ENCODE data around the gene HSFX1.
"Not testable (repeated sequence)": the region's sequence is repeated elsewhere in the genome, so short reads cannot be mapped to it uniquely, and the experiment has no call there.

Gene HSFX1

GRCh38 chrX:149773768-149774167 is at the start of gene HSFX1:
Gene HSFX1, plus strand, starts transcription at chrX:149774068. Its CDS starts 614 bp downstream, at chrX:149774682.
- not testable (repeated sequence) for H3K4me1 Mint-ChIP-seq; H3K4me3 Mint-ChIP-seq; H3K36me3 Mint-ChIP-seq (ENCODE audit: low read depth); H3K9me3 Mint-ChIP-seq; H3K27me3 Mint-ChIP-seq (ENCODE audit: low read depth); H3K27ac Mint-ChIP-seq

DNA sequence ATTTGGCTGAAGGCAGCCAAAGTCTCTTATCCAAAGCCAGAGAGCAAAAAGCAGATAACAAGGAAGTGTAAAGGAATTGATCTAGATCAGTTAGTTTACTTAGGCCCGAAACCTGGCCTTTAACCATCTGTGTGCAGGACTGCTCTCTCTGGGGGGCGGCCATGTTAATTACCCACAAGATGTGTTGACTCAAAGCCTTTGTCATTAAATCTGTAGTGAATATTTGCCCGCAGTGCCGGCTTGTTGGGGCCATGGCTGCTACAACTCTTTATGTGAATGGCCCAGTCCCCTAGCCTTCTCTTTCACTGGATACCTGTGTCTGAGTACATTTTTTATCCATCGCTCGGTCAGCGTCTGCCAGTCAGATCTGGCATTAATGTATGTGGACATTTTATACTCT is 46.6 kb upstream of the HSFX1 start:
- H3K4me3 Mint-ChIP-seq; H3K4me1 Mint-ChIP-seq; H3K27me3 Mint-ChIP-seq (ENCODE audit: low read depth); H3K36me3 Mint-ChIP-seq (ENCODE audit: low read depth); H3K27ac Mint-ChIP-seq; H3K9me3 Mint-ChIP-seq: not testable (repeated sequence)

GRCh38 chrX:149742269-149742668 is 31.6 kb upstream of the HSFX1 start:
- not testable (repeated sequence) for H3K27me3 Mint-ChIP-seq (ENCODE audit: low read depth); H3K27ac Mint-ChIP-seq; H3K36me3 Mint-ChIP-seq (ENCODE audit: low read depth); H3K9me3 Mint-ChIP-seq; H3K4me3 Mint-ChIP-seq; H3K4me1 Mint-ChIP-seq

DNA sequence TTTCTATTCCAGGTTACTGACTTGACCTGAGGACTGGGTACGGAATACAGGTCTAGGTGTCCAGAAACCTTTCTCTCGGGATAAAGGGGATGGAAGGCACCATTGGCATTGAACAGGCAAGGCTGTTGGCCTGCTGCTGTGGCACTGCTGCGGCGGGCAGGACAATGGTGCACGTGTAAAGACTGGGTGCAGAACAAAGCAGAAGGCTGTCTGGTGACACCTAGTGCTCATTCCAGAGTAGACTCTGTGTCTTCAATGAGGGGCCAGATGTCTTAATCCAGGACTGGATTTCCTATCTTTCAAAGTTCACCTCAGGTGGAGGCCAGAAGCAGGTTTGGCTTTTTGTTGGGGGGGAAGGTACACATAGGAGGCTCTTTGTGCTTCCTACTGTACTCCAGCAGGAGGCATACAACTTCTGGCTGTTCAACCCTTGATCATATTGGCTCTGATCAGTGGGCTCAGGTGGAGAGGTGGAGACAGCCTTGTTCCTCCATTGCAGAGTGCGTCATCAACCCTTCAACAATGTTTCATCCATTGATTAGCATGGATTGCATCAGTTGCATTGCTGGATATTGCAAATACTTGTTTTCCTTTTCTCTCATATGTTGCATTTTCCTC is 27.4 kb upstream of the HSFX1 start:
- H3K27ac Mint-ChIP-seq; H3K4me3 Mint-ChIP-seq; H3K36me3 Mint-ChIP-seq (ENCODE audit: low read depth); H3K27me3 Mint-ChIP-seq (ENCODE audit: low read depth); H3K4me1 Mint-ChIP-seq; H3K9me3 Mint-ChIP-seq: not testable (repeated sequence)

- peaks cover 13% of the 10 kb centered on the region for H3K9me3 Mint-ChIP-seq
- no peak overlapping the region for H3K27ac Mint-ChIP-seq
- H3K36me3 Mint-ChIP-seq (ENCODE audit: low read depth): no peaks in the 10 kb centered on the region
- H3K4me1 Mint-ChIP-seq: no peaks in the 10 kb centered on the region
- TF ChIP-seq, protein P1, sequence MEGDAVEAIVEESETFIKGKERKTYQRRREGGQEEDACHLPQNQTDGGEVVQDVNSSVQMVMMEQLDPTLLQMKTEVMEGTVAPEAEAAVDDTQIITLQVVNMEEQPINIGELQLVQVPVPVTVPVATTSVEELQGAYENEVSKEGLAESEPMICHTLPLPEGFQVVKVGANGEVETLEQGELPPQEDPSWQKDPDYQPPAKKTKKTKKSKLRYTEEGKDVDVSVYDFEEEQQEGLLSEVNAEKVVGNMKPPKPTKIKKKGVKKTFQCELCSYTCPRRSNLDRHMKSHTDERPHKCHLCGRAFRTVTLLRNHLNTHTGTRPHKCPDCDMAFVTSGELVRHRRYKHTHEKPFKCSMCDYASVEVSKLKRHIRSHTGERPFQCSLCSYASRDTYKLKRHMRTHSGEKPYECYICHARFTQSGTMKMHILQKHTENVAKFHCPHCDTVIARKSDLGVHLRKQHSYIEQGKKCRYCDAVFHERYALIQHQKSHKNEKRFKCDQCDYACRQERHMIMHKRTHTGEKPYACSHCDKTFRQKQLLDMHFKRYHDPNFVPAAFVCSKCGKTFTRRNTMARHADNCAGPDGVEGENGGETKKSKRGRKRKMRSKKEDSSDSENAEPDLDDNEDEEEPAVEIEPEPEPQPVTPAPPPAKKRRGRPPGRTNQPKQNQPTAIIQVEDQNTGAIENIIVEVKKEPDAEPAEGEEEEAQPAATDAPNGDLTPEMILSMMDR (IDR thresholded peaks at IDR 0.05; ENCODE audit: unreplicated experiment in 3 of 3): no peak
- no peak overlapping the region for H3K4me3 Mint-ChIP-seq
- no peaks in the 10 kb centered on the region for H3K27me3 Mint-ChIP-seq (ENCODE audit: low read depth)
Measured at GRCh38 chrX:149757206-149758067, 16.4 kb upstream of the HSFX1 start.

- Mint-ChIP-seq H3K36me3 (ENCODE audit: low read depth) (no peaks in the 10 kb centered on the region), H3K4me3 (no peak overlapping the region), H3K27ac (no peak overlapping the region), H3K4me1 (no peaks in the 10 kb centered on the region), H3K27me3 (ENCODE audit: low read depth) (no peaks in the 10 kb centered on the region), H3K9me3 (peaks cover 13% of the 10 kb centered on the region)
- TF ChIP-seq, protein P1 (IDR thresholded peaks at IDR 0.05; ENCODE audit: unreplicated experiment in 3 of 3): no peak
Measured at GRCh38 chrX:149758068-149758714, 15.7 kb upstream of the HSFX1 start.

DNA sequence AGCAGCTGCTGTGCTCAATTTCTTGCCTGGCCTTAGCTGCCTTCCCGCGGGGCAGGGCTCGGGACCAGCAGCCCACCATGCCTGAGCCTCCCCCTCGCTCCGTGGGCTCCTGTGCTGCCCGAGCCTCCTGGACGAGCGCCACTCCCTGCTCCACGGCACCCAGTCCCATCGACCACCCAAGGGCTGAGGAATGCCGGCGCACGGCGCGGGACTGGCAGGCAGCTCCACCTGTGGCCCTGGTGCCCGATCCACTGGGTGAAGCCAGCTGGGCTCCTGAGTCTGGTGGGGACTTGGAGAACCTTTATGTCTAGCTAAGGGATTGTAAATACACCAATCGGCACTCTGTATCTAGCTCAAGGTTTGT is 15.2 kb upstream of the HSFX1 start:
- H3K27me3 Mint-ChIP-seq (ENCODE audit: low read depth); H3K36me3 Mint-ChIP-seq (ENCODE audit: low read depth); H3K27ac Mint-ChIP-seq; H3K4me3 Mint-ChIP-seq; H3K4me1 Mint-ChIP-seq: not testable (repeated sequence)
- peaks cover 13% of the 10 kb centered on the region for H3K9me3 Mint-ChIP-seq

DNA sequence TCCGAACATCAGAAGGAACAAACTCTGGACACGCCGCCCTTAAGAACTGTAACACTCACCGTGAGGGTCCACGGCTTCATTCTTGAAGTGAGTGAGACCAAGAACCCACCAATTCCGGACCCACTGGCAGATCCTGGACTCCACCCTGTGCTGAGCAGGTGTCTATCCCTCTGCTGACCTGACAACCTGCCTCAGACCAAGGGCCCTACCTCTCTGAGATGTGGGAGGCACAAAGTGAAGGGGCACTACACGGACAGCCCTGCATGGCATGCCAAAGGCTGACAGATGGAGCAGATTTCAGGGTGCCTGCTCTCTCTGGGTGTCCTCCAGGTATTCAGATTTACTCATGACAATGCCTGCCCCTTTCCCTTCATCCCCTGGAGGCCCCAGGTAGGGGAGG is 14.0 kb upstream of the HSFX1 start:
- Mint-ChIP-seq H3K27ac (no peak overlapping the region), H3K27me3 (ENCODE audit: low read depth) (no peaks in the 10 kb centered on the region), H3K4me3 (no peak overlapping the region), H3K9me3 (peaks cover 13% of the 10 kb centered on the region), H3K36me3 (ENCODE audit: low read depth) (no peaks in the 10 kb centered on the region), H3K4me1 (no peaks in the 10 kb centered on the region)
- TF ChIP-seq, protein P1 (IDR thresholded peaks at IDR 0.05; ENCODE audit: unreplicated experiment in 3 of 3): no peak
